SK-N-MC (cell line): ENCODE measurements around the gene ARHGAP26.
A peak's percentile ranks its signal among the peaks of the same experiment; 100 is the strongest.

Source experiments
- DNase-seq: peaks from one replicate; pipeline ENCODE4 v3.0.0-alpha.2; 2011; ENCODE audit warnings: low read depth, low spot score
- H3K27ac ChIP-seq: fragments of 200-600 bp; sonication (generic); 2 replicates; pipeline ENCODE4 v1.5.1; 2016; ENCODE audit warnings: mixed run types
- H3K36me3 ChIP-seq: fragments of 200-600 bp; sonication (generic); 2 replicates; pipeline ENCODE4 v1.6.1; 2017; ENCODE audit warnings: antibody characterized with exemption, low read length, mixed read lengths; ENCODE audit not compliant: insufficient read depth
- H3K4me3 ChIP-seq: fragments of 200-600 bp; sonication (generic); 2 replicates; pipeline ENCODE4 v1.5.1; 2016
- H3K9ac ChIP-seq: fragments of 200-600 bp; sonication (generic); 2 replicates; pipeline ENCODE4 v1.8.0; 2017; ENCODE audit warnings: mixed run types, mixed read lengths; ENCODE audit not compliant: insufficient read length
- H3K9me3 ChIP-seq: fragments of 200-600 bp; sonication (generic); 2 replicates; pipeline ENCODE4 v1.6.1; 2017; ENCODE audit warnings: low read depth, mild to moderate bottlenecking, antibody characterized with exemption, low read length, moderate library complexity, mixed read lengths
- EZH2 ChIP-seq: fragments of 200-600 bp; sonication (generic); IDR thresholded peaks from one replicate; pipeline ENCODE4 v1.6.1; 2017; ENCODE audit warnings: antibody characterized with exemption
- FOXP2 ChIP-seq: optimal IDR thresholded peaks from 2 replicates; pipeline ENCODE3; 2011; ENCODE audit warnings: mild to moderate bottlenecking, moderate library complexity; ENCODE audit not compliant: insufficient read depth; ENCODE audit errors: extremely low read length, control extremely low read depth
- POLR2AphosphoS5 ChIP-seq: IDR thresholded peaks from 2 replicates; pipeline ENCODE4 v1.6.1; 2012; ENCODE audit warnings: mild to moderate bottlenecking, low read depth, low read length, borderline replicate concordance

ARHGAP26 gene

GRCh38 chr5:143138839-143139238, 368.7 kb downstream of the ARHGAP26 start:
- no peak overlapping the region for H3K27ac ChIP-seq
- no peak overlapping the region for H3K4me3 ChIP-seq
- no peaks in the 10 kb centered on the region for H3K9me3 ChIP-seq
- no peak for TF ChIP-seq POLR2AphosphoS5
- TF ChIP-seq FOXP2, result no peak
- TF ChIP-seq EZH2, result no peak
- DNase-seq, result no peak
- H3K9ac ChIP-seq, result no peak overlapping the region
- H3K36me3 ChIP-seq, result no peaks in the 10 kb centered on the region

- H3K9ac ChIP-seq, result no peak overlapping the region
- no peak for DNase-seq
Measured at GRCh38 chr5:143139585-143139984, 369.4 kb downstream of the ARHGAP26 start.

GRCh38 chr5:143140492-143141203, 370.5 kb downstream of the ARHGAP26 start:
- no peak overlapping the region for H3K27ac ChIP-seq
- H3K36me3 ChIP-seq, result no peaks in the 10 kb centered on the region
- TF ChIP-seq POLR2AphosphoS5, result no peak
- TF ChIP-seq EZH2, result no peak
- TF ChIP-seq FOXP2, result no peak
- DNase-seq, result no peak
- H3K9me3 ChIP-seq, result no peaks in the 10 kb centered on the region
- no peak overlapping the region for H3K4me3 ChIP-seq
- H3K9ac ChIP-seq, result no peak overlapping the region

More at GRCh38 chr5:143139585-143139984, 369.4 kb downstream of the ARHGAP26 start:
- H3K4me3 ChIP-seq, result no peak overlapping the region
- no peak for TF ChIP-seq POLR2AphosphoS5
- TF ChIP-seq EZH2, result no peak
- no peak for TF ChIP-seq FOXP2
- H3K27ac ChIP-seq, result no peak overlapping the region
- H3K9me3 ChIP-seq, result no peaks in the 10 kb centered on the region
- no peaks in the 10 kb centered on the region for H3K36me3 ChIP-seq

GRCh38 chr5:143141652-143142051, 371.5 kb downstream of the ARHGAP26 start:
- TF ChIP-seq POLR2AphosphoS5 (no peak), FOXP2 (no peak), EZH2 (no peak)
- Histone ChIP-seq H3K9me3 (no peaks in the 10 kb centered on the region), H3K4me3 (no peak overlapping the region), H3K36me3 (no peaks in the 10 kb centered on the region), H3K9ac (no peak overlapping the region), H3K27ac (no peak overlapping the region)
- DNase-seq, result no peak

GRCh38 chr5:143142596-143143435, 372.6 kb downstream of the ARHGAP26 start:
- no peak overlapping the region for H3K4me3 ChIP-seq
- H3K9me3 ChIP-seq, result no peaks in the 10 kb centered on the region
- H3K27ac ChIP-seq, result no peak overlapping the region
- no peak overlapping the region for H3K9ac ChIP-seq
- H3K36me3 ChIP-seq, result no peaks in the 10 kb centered on the region
- peak; percentile 66 for DNase-seq
- TF ChIP-seq POLR2AphosphoS5, result peak; percentile 52; the same call in 1 of the 2 replicates
- TF ChIP-seq FOXP2, result no peak

- H3K9me3 ChIP-seq, result no peaks in the 10 kb centered on the region
- H3K4me3 ChIP-seq, result no peak overlapping the region
- DNase-seq, result no peak
- H3K36me3 ChIP-seq, result no peaks in the 10 kb centered on the region
- H3K27ac ChIP-seq, result no peak overlapping the region
- H3K9ac ChIP-seq, result no peak overlapping the region
- TF ChIP-seq FOXP2 (no peak), POLR2AphosphoS5 (no peak)
Measured at GRCh38 chr5:143143973-143144372, 373.8 kb downstream of the ARHGAP26 start.

GRCh38 chr5:143145243-143146160, 375.3 kb downstream of the ARHGAP26 start:
- no peak overlapping the region for H3K27ac ChIP-seq
- TF ChIP-seq POLR2AphosphoS5 (no peak), EZH2 (no peak), FOXP2 (no peak)

GRCh38 chr5:143146161-143146560, 376.0 kb downstream of the ARHGAP26 start:
- Histone ChIP-seq H3K27ac (no peak overlapping the region), H3K9ac (no peak overlapping the region), H3K9me3 (no peaks in the 10 kb centered on the region), H3K36me3 (no peaks in the 10 kb centered on the region), H3K4me3 (no peak overlapping the region)
- no peak for DNase-seq
- TF ChIP-seq POLR2AphosphoS5 (no peak), FOXP2 (no peak), EZH2 (no peak)

More at GRCh38 chr5:143145243-143146160, 375.3 kb downstream of the ARHGAP26 start:
- Histone ChIP-seq H3K4me3 (no peak overlapping the region), H3K9me3 (no peaks in the 10 kb centered on the region), H3K9ac (no peak overlapping the region), H3K36me3 (no peaks in the 10 kb centered on the region)
- no peak for DNase-seq
